Transverse colon (tissue), 4 donors: ENCODE measurements around the gene STK17B.

ENCODE experiments used
- CTCF ChIP-seq, 5 experiments: fragments of 200-600 bp in 3 of 5; fragments of 450-650 bp in 2 of 5; sonication (generic) in 3 of 5; IDR thresholded peaks; 1 replicate in 2 of 5; 2 replicates in 3 of 5; pipeline ENCODE4 v1.5.1; 2016 to 2017; ENCODE audit warnings: antibody characterized with exemption in 5 of 5, inconsistent platforms in 3 of 5, mild to moderate bottlenecking in 2 of 5, moderate library complexity in 1 of 5
- EP300 ChIP-seq: sonication (generic); formaldehyde crosslinking; IDR thresholded peaks from one replicate; pipeline ENCODE4 v1.6.1; 2017; ENCODE audit warnings: antibody characterized with exemption, low read depth
- POLR2A ChIP-seq: fragments of 450-650 bp; IDR thresholded peaks from one replicate; pipeline ENCODE4 v1.6.1; 2016; ENCODE audit warnings: antibody characterized with exemption, mild to moderate bottlenecking, moderate library complexity
- POLR2AphosphoS5 ChIP-seq, 3 donors: sonication (generic); formaldehyde crosslinking; IDR thresholded peaks; one replicate each; pipeline ENCODE4 v1.6.1; 2016; ENCODE audit warnings: antibody characterized with exemption in 3 of 3

DNA sequence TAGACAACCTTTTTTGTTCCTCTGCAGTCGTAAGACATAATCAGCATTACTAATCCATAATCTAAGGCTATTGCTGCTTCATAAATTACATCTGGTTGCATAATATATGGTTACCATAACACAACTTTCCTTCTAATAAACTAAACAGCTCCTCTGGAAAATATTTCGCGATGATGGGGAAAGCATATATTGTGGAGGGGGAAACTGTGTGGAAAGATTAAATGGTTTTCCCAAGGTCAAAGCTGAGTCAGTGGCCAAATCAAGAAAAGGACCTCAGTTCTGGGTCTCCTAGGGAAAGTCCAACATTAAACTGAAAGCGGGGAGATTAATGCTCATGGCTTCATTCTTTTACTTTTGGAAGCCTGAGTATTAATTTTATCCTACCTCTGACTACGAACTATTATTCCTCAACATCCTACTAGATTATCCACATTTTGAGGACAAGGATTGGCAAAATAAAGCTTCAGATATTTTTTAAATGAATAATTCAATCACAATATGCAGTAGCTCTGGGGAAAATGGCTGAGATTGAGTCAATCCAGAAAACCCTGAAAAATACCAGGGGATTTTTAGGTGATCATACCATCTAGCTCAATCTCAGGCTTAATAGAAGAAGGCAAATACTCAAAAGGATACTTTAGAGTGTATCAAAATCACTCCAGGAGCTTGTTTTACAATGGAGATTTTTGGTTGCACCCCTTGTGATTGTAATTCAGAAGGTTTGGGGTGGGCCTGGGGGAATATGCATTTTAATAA, 33.8 kb upstream of the STK17B start:
- TF ChIP-seq CTCF (IDR thresholded peaks at IDR 0.05), result no peak
- TF ChIP-seq POLR2A, result no peak
- no peak for TF ChIP-seq EP300
- TF ChIP-seq POLR2AphosphoS5 (IDR thresholded peaks at IDR 0.05), result no peak
